Raji (cell line): Measurements from ENCODE around the gene PC.

ENCODE experiments used
- POLR2A ChIP-seq: IDR thresholded peaks from 2 replicates; pipeline ENCODE4 v1.6.1; 2011; ENCODE audit warnings: low read depth, low read length, control low read depth; ENCODE audit not compliant: insufficient read depth

The PC gene

GRCh38 chr11:66887526-66887925, 70.7 kb downstream of the PC start:
- no peak for TF ChIP-seq POLR2A

GRCh38 chr11:66886671-66887221, 71.4 kb downstream of the PC start:
- TF ChIP-seq POLR2A = no peak

GRCh38 chr11:66885950-66886440, 72.2 kb downstream of the PC start:
- TF ChIP-seq POLR2A = no peak

GRCh38 chr11:66885469-66885868, 72.7 kb downstream of the PC start:
- TF ChIP-seq POLR2A = no peak

GRCh38 chr11:66884443-66884842, 73.7 kb downstream of the PC start:
- TF ChIP-seq POLR2A = no peak

GRCh38 chr11:66883016-66883965, 74.9 kb downstream of the PC start:
- no peak for TF ChIP-seq POLR2A

- TF ChIP-seq POLR2A = no peak
These were observed 75.6 kb downstream of the PC start for GRCh38 chr11:66882561-66883015.

GRCh38 chr11:66881927-66882452, 76.2 kb downstream of the PC start:
- no peak for TF ChIP-seq POLR2A

- TF ChIP-seq POLR2A = no peak
These were observed 76.7 kb downstream of the PC start for GRCh38 chr11:66881451-66881835.

- TF ChIP-seq POLR2A = no peak
These were observed 77.4 kb downstream of the PC start for GRCh38 chr11:66880496-66881450.

GRCh38 chr11:66879999-66880398, 78.2 kb downstream of the PC start:
- TF ChIP-seq POLR2A = no peak

- TF ChIP-seq POLR2A = no peak
These were observed 78.6 kb downstream of the PC start for GRCh38 chr11:66879583-66879982.

- TF ChIP-seq POLR2A = no peak
These were observed 79.2 kb downstream of the PC start for GRCh38 chr11:66879000-66879399.

GRCh38 chr11:66878474-66878873, 79.7 kb downstream of the PC start:
- no peak for TF ChIP-seq POLR2A

- TF ChIP-seq POLR2A = no peak
These were observed 80.4 kb downstream of the PC start for GRCh38 chr11:66877588-66878385.

- no peak for TF ChIP-seq POLR2A
These were observed 82.8 kb downstream of the PC start for GRCh38 chr11:66875378-66875777.
